GM23338 (cell line): Measurements from ENCODE around the gene FGD3.

Experiments used
- CREB1 ChIP-seq: fragments of 250-450 bp; sonication (Bioruptor Pico); IDR thresholded peaks from 2 replicates; pipeline ENCODE4 v1.5.0; 2020; ENCODE audit warnings: low read depth, mild to moderate bottlenecking, moderate library complexity
- EZH2 ChIP-seq: fragments of 200-600 bp; sonication (generic); IDR thresholded peaks from one replicate; pipeline ENCODE4 v1.8.0; 2017; ENCODE audit warnings: antibody characterized with exemption, mild to moderate bottlenecking, low read depth; ENCODE audit not compliant: unreplicated experiment
- POLR2AphosphoS5 ChIP-seq: IDR thresholded peaks from 2 replicates; pipeline ENCODE4 v1.6.1; 2016; ENCODE audit warnings: antibody characterized with exemption, low read depth
- TF ChIP-seq, protein P1 (sequence below): IDR thresholded peaks from one replicate; pipeline ENCODE4 v1.6.1; 2018; ENCODE audit warnings: antibody characterized with exemption; ENCODE audit not compliant: unreplicated experiment
- TF ChIP-seq, protein P2 (sequence below), 2 experiments: fragments of 200-600 bp in 1 of 2; sonication (generic) in 1 of 2; conservative IDR thresholded peaks; 2 replicates each; pipeline versions ENCODE4 v1.5.1 to v1.6.1; 2016 to 2017; ENCODE audit warnings: antibody characterized with exemption in 2 of 2, low read depth in 2 of 2, mild to moderate bottlenecking in 2 of 2, moderate library complexity in 1 of 2

DNA sequence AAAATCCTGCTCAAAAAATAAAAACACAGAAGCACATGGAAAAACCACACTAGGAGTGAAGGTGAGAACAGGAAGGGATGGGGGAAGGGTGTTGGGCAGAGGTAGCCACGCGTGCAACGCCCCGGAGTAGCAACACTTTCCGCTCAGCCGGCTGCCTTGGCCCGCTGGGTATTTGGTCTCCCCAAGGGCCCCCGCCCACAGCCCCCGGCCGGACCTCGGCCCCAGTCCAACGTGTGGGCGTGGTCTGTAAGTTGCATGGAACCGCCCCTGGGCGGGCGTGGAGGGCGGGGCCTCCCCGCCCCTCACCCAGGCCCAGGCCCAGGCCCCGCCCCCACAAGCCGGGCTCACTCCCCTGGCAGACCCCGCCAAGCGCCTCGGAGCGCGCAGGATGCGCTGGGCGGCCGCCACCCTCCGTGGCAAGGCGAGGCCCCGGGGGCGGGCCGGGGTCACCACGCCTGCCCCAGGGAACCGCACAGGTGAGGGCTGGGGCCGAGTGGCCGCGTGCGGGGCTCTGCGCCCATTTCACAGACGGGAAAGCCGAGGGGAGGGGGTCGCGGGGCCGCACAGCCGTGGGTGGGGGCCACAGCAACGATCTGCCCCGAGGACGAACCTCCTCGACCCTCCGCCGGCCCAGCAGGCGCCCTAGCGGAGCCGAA, 111.2 kb downstream of the FGD3 start, which contains the start of gene SUSD3:
- TF ChIP-seq, protein P1, sequence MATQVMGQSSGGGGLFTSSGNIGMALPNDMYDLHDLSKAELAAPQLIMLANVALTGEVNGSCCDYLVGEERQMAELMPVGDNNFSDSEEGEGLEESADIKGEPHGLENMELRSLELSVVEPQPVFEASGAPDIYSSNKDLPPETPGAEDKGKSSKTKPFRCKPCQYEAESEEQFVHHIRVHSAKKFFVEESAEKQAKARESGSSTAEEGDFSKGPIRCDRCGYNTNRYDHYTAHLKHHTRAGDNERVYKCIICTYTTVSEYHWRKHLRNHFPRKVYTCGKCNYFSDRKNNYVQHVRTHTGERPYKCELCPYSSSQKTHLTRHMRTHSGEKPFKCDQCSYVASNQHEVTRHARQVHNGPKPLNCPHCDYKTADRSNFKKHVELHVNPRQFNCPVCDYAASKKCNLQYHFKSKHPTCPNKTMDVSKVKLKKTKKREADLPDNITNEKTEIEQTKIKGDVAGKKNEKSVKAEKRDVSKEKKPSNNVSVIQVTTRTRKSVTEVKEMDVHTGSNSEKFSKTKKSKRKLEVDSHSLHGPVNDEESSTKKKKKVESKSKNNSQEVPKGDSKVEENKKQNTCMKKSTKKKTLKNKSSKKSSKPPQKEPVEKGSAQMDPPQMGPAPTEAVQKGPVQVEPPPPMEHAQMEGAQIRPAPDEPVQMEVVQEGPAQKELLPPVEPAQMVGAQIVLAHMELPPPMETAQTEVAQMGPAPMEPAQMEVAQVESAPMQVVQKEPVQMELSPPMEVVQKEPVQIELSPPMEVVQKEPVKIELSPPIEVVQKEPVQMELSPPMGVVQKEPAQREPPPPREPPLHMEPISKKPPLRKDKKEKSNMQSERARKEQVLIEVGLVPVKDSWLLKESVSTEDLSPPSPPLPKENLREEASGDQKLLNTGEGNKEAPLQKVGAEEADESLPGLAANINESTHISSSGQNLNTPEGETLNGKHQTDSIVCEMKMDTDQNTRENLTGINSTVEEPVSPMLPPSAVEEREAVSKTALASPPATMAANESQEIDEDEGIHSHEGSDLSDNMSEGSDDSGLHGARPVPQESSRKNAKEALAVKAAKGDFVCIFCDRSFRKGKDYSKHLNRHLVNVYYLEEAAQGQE, result no peak
- TF ChIP-seq, protein P2, sequence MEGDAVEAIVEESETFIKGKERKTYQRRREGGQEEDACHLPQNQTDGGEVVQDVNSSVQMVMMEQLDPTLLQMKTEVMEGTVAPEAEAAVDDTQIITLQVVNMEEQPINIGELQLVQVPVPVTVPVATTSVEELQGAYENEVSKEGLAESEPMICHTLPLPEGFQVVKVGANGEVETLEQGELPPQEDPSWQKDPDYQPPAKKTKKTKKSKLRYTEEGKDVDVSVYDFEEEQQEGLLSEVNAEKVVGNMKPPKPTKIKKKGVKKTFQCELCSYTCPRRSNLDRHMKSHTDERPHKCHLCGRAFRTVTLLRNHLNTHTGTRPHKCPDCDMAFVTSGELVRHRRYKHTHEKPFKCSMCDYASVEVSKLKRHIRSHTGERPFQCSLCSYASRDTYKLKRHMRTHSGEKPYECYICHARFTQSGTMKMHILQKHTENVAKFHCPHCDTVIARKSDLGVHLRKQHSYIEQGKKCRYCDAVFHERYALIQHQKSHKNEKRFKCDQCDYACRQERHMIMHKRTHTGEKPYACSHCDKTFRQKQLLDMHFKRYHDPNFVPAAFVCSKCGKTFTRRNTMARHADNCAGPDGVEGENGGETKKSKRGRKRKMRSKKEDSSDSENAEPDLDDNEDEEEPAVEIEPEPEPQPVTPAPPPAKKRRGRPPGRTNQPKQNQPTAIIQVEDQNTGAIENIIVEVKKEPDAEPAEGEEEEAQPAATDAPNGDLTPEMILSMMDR (conservative IDR thresholded peaks at IDR 0.05; ENCODE audit: low read depth in 2 of 2), result no peak
- no peak for TF ChIP-seq EZH2
- no peak for TF ChIP-seq CREB1 (CRISPR knock-in tag)
- TF ChIP-seq POLR2AphosphoS5, result peak; percentile 65
